Posterior vena cava (tissue), 2 donors: ENCODE data around the gene RFC2. TPM values are rescaled to one million over a fixed set of nuclear protein-coding genes. Genes with fewer than 3 reads are reported as not detected.
"Not testable (repeated sequence)": the region's sequence is repeated elsewhere in the genome, so short reads cannot be mapped to it uniquely, and the experiment has no call there.

Experiments used
- DNase-seq: peaks from one replicate; pipeline ENCODE4 v3.0.0-alpha.2; 2020; ENCODE audit warnings: low spot score
- intact Hi-C, 2 donors: fragments of 100-400 bp; cut with DNase I; formaldehyde crosslinking; loops; one replicate each; pipeline versions ENCODE4 v1.14.1 to v1.14.2; 2022 to 2023
- total RNA-seq, 2 donors: library from RNA; stranded (reverse); fragmentation: NEBNext Ultra II Directional; extraction: Animal tissue kit (Norgen Biotek cat#: 25700); gene quantifications; one replicate each; pipeline ENCODE4 v1.2.1, GENCODE V29; 2021
- donor health status: DM: yes; HTN: yes; CAD: no.
- donor health status: DM: yes; HTN: yes; CAD: no.

The RFC2 gene
- total RNA-seq, 2 donors from 2014 or later: 12.5 to 12.8 TPM

GRCh38 chr7:74203956-74204618 is 50.1 kb downstream of the RFC2 start:
- no peak for DNase-seq
- intact Hi-C loops: loop anchor here (2.0 to 10.0 kb wide), 3 partner anchors 51 to 339 kb away; partner anchors contain the start of genes TMEM270 (in 2 of the 2) and RFC2 (in 1 of the 2)

GRCh38 chr7:74202841-74203556 is 51.2 kb downstream of the RFC2 start:
- intact Hi-C loops: loop anchor here (10.0 kb wide), 2 partner anchors 52 to 338 kb away; partner anchors contain the start of genes TMEM270 (in 2 of the 2) and RFC2 (in 1 of the 2)
- peak; percentile 49 for DNase-seq

- intact Hi-C loops: loop anchor here (10.0 kb wide), 2 partner anchors 55 to 335 kb away; partner anchors contain the start of genes TMEM270 (in 2 of the 2) and RFC2 (in 1 of the 2)
- no peak for DNase-seq
Measured at GRCh38 chr7:74199551-74200355, 54.4 kb downstream of the RFC2 start.

- intact Hi-C loops: no loop called here
- no peak for DNase-seq
Measured at GRCh38 chr7:74197449-74198124, 56.6 kb downstream of the RFC2 start.

GRCh38 chr7:74195968-74196654 is 58.1 kb downstream of the RFC2 start:
- DNase-seq, intact Hi-C loops: not testable (repeated sequence)

GRCh38 chr7:74195139-74195860 is 58.9 kb downstream of the RFC2 start:
- DNase-seq, intact Hi-C loops: not testable (repeated sequence)

GRCh38 chr7:74194686-74195085 is 59.5 kb downstream of the RFC2 start:
- intact Hi-C loops: no loop called here
- no peak for DNase-seq

- intact Hi-C loops: no loop called here
- DNase-seq: no peak
Measured at GRCh38 chr7:74193913-74194312, 60.3 kb downstream of the RFC2 start.

GRCh38 chr7:74193054-74193453 is 61.1 kb downstream of the RFC2 start:
- intact Hi-C loops: no loop called here
- DNase-seq: no peak

- intact Hi-C loops: no loop called here
- DNase-seq: no peak
Measured at GRCh38 chr7:74191231-74191630, 63.0 kb downstream of the RFC2 start.

GRCh38 chr7:74190259-74190658 is 63.9 kb downstream of the RFC2 start:
- DNase-seq: no peak
- intact Hi-C loops: no loop called here

GRCh38 chr7:74187915-74188675 is 66.1 kb downstream of the RFC2 start:
- intact Hi-C loops: no loop called here
- DNase-seq: no peak

GRCh38 chr7:74185636-74186035 is 68.6 kb downstream of the RFC2 start:
- DNase-seq: no peak
- intact Hi-C loops: no loop called here

- DNase-seq: no peak
- intact Hi-C loops: no loop called here
Measured at GRCh38 chr7:74185016-74185415, 69.2 kb downstream of the RFC2 start.

- DNase-seq: no peak
- intact Hi-C loops: loop anchor here in 1 of 2 donors (5.0 kb wide), 1 partner anchor 1643 kb away; no protein-coding TSS in a partner anchor
Measured at GRCh38 chr7:74183653-74184450, 70.3 kb downstream of the RFC2 start.

- intact Hi-C loops: loop anchor here in 1 of 2 donors (5.0 kb wide), 1 partner anchor 1644 kb away; no protein-coding TSS in a partner anchor
- no peak for DNase-seq
Measured at GRCh38 chr7:74183142-74183541, 71.1 kb downstream of the RFC2 start.
